Endothelial cell (in vitro differentiated cells): ENCODE measurements around the gene SMNDC1. TPM values are rescaled to one million over a fixed set of nuclear protein-coding genes. Genes with fewer than 3 reads are reported as not detected.
"Not testable (repeated sequence)": the region's sequence is repeated elsewhere in the genome, so short reads cannot be mapped to it uniquely, and the experiment has no call there.

ENCODE experiments used
- DNase-seq: peaks from one replicate; pipeline ENCODE4 v3.0.0; 2021; ENCODE audit warnings: low spot score
- H3K27ac Mint-ChIP-seq: one replicate; pipeline ENCODE4 v1.8.0; 2021; ENCODE audit warnings: mixed read lengths, inconsistent platforms; ENCODE audit not compliant: unreplicated experiment
- H3K27me3 Mint-ChIP-seq: one replicate; pipeline ENCODE4 v1.8.0; 2021; ENCODE audit warnings: mild to moderate bottlenecking, moderate library complexity, mixed read lengths, inconsistent platforms; ENCODE audit not compliant: unreplicated experiment
- H3K36me3 Mint-ChIP-seq: one replicate; pipeline ENCODE4 v1.8.0; 2021; ENCODE audit warnings: mild to moderate bottlenecking, low read depth, mixed read lengths, inconsistent platforms; ENCODE audit not compliant: unreplicated experiment
- H3K4me1 Mint-ChIP-seq: one replicate; pipeline ENCODE4 v1.8.0; 2021; ENCODE audit warnings: mild to moderate bottlenecking, mixed read lengths, inconsistent platforms; ENCODE audit not compliant: unreplicated experiment
- H3K4me3 Mint-ChIP-seq: one replicate; pipeline ENCODE4 v1.8.0; 2021; ENCODE audit warnings: mild to moderate bottlenecking, mixed read lengths, inconsistent platforms; ENCODE audit not compliant: unreplicated experiment
- H3K9me3 Mint-ChIP-seq: one replicate; pipeline ENCODE4 v1.8.0; 2021; ENCODE audit warnings: mixed read lengths, inconsistent platforms; ENCODE audit not compliant: unreplicated experiment
- CTCF ChIP-seq: fragments of 200-600 bp; sonication (generic); IDR thresholded peaks from one replicate; pipeline ENCODE4 v1.5.0; 2021; ENCODE audit warnings: antibody characterized with exemption; ENCODE audit not compliant: unreplicated experiment
- total RNA-seq: library from RNA; stranded (reverse); fragmentation: NEBNext Ultra II Directional; extraction: Animal tissue kit (Norgen Biotek cat#: 25700); gene quantifications from one replicate; pipeline ENCODE4 v1.2.1, GENCODE V29; 2021; ENCODE audit not compliant: unreplicated experiment

SMNDC1 gene
- total RNA-seq, 1 donor from 2014 or later: 35.4 TPM

GRCh38 chr10:110252151-110252550 lies 52.6 kb downstream of the SMNDC1 start:
- H3K27me3 Mint-ChIP-seq: no peaks in the 10 kb centered on the region
- no peaks in the 10 kb centered on the region for H3K4me1 Mint-ChIP-seq
- H3K9me3 Mint-ChIP-seq: no peaks in the 10 kb centered on the region
- no peaks in the 10 kb centered on the region for H3K36me3 Mint-ChIP-seq
- no peak overlapping the region for H3K4me3 Mint-ChIP-seq
- no peak overlapping the region for H3K27ac Mint-ChIP-seq
- DNase-seq: no peak
- no peak for TF ChIP-seq CTCF

GRCh38 chr10:110251392-110251791 lies 53.3 kb downstream of the SMNDC1 start:
- DNase-seq, H3K9me3 Mint-ChIP-seq, H3K27me3 Mint-ChIP-seq, H3K36me3 Mint-ChIP-seq, H3K4me1 Mint-ChIP-seq, H3K27ac Mint-ChIP-seq, H3K4me3 Mint-ChIP-seq: not testable (repeated sequence)

- H3K27me3 Mint-ChIP-seq, H3K27ac Mint-ChIP-seq, H3K9me3 Mint-ChIP-seq, DNase-seq, H3K4me1 Mint-ChIP-seq, H3K36me3 Mint-ChIP-seq, H3K4me3 Mint-ChIP-seq: not testable (repeated sequence)
Measured at GRCh38 chr10:110249489-110249888, 55.2 kb downstream of the SMNDC1 start.

GRCh38 chr10:110247833-110248232 lies 56.9 kb downstream of the SMNDC1 start:
- DNase-seq, H3K9me3 Mint-ChIP-seq, H3K36me3 Mint-ChIP-seq, H3K27ac Mint-ChIP-seq, H3K4me1 Mint-ChIP-seq, H3K27me3 Mint-ChIP-seq, H3K4me3 Mint-ChIP-seq: not testable (repeated sequence)

- Mint-ChIP-seq H3K27ac (no peak overlapping the region), H3K4me1 (no peaks in the 10 kb centered on the region), H3K9me3 (no peaks in the 10 kb centered on the region), H3K4me3 (no peak overlapping the region), H3K36me3 (no peaks in the 10 kb centered on the region), H3K27me3 (no peaks in the 10 kb centered on the region)
- DNase-seq: no peak
- TF ChIP-seq CTCF: no peak
Measured at GRCh38 chr10:110244550-110244949, 60.2 kb downstream of the SMNDC1 start.

- H3K4me3 Mint-ChIP-seq: no peak overlapping the region
- H3K27me3 Mint-ChIP-seq: no peaks in the 10 kb centered on the region
- H3K36me3 Mint-ChIP-seq: no peaks in the 10 kb centered on the region
- no peak overlapping the region for H3K27ac Mint-ChIP-seq
- H3K4me1 Mint-ChIP-seq: no peaks in the 10 kb centered on the region
- H3K9me3 Mint-ChIP-seq: no peaks in the 10 kb centered on the region
- no peak for TF ChIP-seq CTCF
- DNase-seq: no peak
Measured at GRCh38 chr10:110242511-110242910, 62.2 kb downstream of the SMNDC1 start.

GRCh38 chr10:110241841-110242240 lies 62.9 kb downstream of the SMNDC1 start:
- Mint-ChIP-seq H3K27ac (no peak overlapping the region), H3K27me3 (no peaks in the 10 kb centered on the region), H3K36me3 (no peaks in the 10 kb centered on the region)

More at GRCh38 chr10:110241841-110242240, 62.9 kb downstream of the SMNDC1 start:
- DNase-seq: no peak
- no peak for TF ChIP-seq CTCF
- no peak overlapping the region for H3K4me3 Mint-ChIP-seq
- no peaks in the 10 kb centered on the region for H3K9me3 Mint-ChIP-seq
- H3K4me1 Mint-ChIP-seq: no peaks in the 10 kb centered on the region
